Measurements from ENCODE around the gene CACNA1G. TPM values are rescaled to one million over a fixed set of nuclear protein-coding genes. Genes with fewer than 3 reads are reported as not detected.

Gene CACNA1G
- total RNA-seq, 1 donor from 2014 or later: 1.6 TPM

- Histone ChIP-seq H2AFZ (replicated peaks) (no peak overlapping the region), H3K4me2 (no peak overlapping the region), H3F3A (ENCODE audit: low read depth) (no peaks in the 10 kb centered on the region), H3K27me3 (no peaks in the 10 kb centered on the region), H3K79me2 (ENCODE audit: low read depth) (no peaks in the 10 kb centered on the region), H4K20me1 (ENCODE audit: low read depth) (no peaks in the 10 kb centered on the region), H3K27ac (no peak overlapping the region), H3K9ac (no peak overlapping the region), H3K36me3 (no peaks in the 10 kb centered on the region), H3K4me1 (peaks cover 3% of the 10 kb centered on the region), H3K4me3 (no peak overlapping the region), H3K9me3 (ENCODE audit: low read depth) (no peaks in the 10 kb centered on the region)
- H3K4me1 Mint-ChIP-seq: peaks cover 19% of the 10 kb centered on the region
- no peaks in the 10 kb centered on the region for H3K9me3 Mint-ChIP-seq
- H3K36me3 Mint-ChIP-seq: no peaks in the 10 kb centered on the region
- peak overlapping the region; percentile 55 for H3K27ac Mint-ChIP-seq
- peaks cover 7% of the 10 kb centered on the region for H3K27me3 Mint-ChIP-seq (ENCODE audit: insufficient read depth, low read depth)
- no peak overlapping the region for H3K4me3 Mint-ChIP-seq
- no peak for TF ChIP-seq EZH2 (IDR thresholded peaks at IDR 0.05)
- no peak for TF ChIP-seq CTCF (IDR thresholded peaks at IDR 0.05)
- no peak for TF ChIP-seq EZH2phosphoT487 (IDR thresholded peaks at IDR 0.05)
- no peak for DNase-seq (ENCODE audit: low spot score)
Observed at GRCh38 chr17:50660887-50661345, 100.4 kb downstream of the CACNA1G start.

- Mint-ChIP-seq H3K4me1 (peaks cover 19% of the 10 kb centered on the region), H3K9me3 (no peaks in the 10 kb centered on the region), H3K36me3 (no peaks in the 10 kb centered on the region), H3K4me3 (no peak overlapping the region), H3K27me3 (ENCODE audit: insufficient read depth, low read depth) (peaks cover 7% of the 10 kb centered on the region), H3K27ac (peak overlapping the region; percentile 64)
- DNase-seq (ENCODE audit: low spot score): no peak
- no peak overlapping the region for H2AFZ ChIP-seq (replicated peaks)
- TF ChIP-seq CTCF (IDR thresholded peaks at IDR 0.05) (no peak), EZH2 (IDR thresholded peaks at IDR 0.05) (no peak), EZH2phosphoT487 (IDR thresholded peaks at IDR 0.05) (no peak)
- H3K27me3 ChIP-seq: no peaks in the 10 kb centered on the region
- peaks cover 3% of the 10 kb centered on the region for H3K4me1 ChIP-seq
- no peaks in the 10 kb centered on the region for H3F3A ChIP-seq (ENCODE audit: low read depth)
- no peaks in the 10 kb centered on the region for H4K20me1 ChIP-seq (ENCODE audit: low read depth)
- H3K9ac ChIP-seq: no peak overlapping the region
- H3K79me2 ChIP-seq (ENCODE audit: low read depth): no peaks in the 10 kb centered on the region
- H3K9me3 ChIP-seq (ENCODE audit: low read depth): no peaks in the 10 kb centered on the region
- no peak overlapping the region for H3K27ac ChIP-seq
- H3K36me3 ChIP-seq: no peaks in the 10 kb centered on the region
- H3K4me3 ChIP-seq: no peak overlapping the region
- H3K4me2 ChIP-seq: no peak overlapping the region
Observed at GRCh38 chr17:50661348-50661747, 100.8 kb downstream of the CACNA1G start.

GRCh38 chr17:50661795-50662391 lies 101.4 kb downstream of the CACNA1G start:
- Mint-ChIP-seq H3K27ac (peak overlapping the region; percentile 64), H3K27me3 (ENCODE audit: insufficient read depth, low read depth) (peaks cover 7% of the 10 kb centered on the region), H3K36me3 (no peaks in the 10 kb centered on the region), H3K4me3 (no peak overlapping the region), H3K9me3 (no peaks in the 10 kb centered on the region), H3K4me1 (peaks cover 19% of the 10 kb centered on the region)
- DNase-seq (ENCODE audit: low spot score): no peak
- Histone ChIP-seq H3F3A (ENCODE audit: low read depth) (no peaks in the 10 kb centered on the region), H3K4me2 (no peak overlapping the region), H3K4me3 (no peak overlapping the region), H3K4me1 (peaks cover 3% of the 10 kb centered on the region), H4K20me1 (ENCODE audit: low read depth) (no peaks in the 10 kb centered on the region), H3K9me3 (ENCODE audit: low read depth) (no peaks in the 10 kb centered on the region), H2AFZ (replicated peaks) (no peak overlapping the region), H3K27me3 (no peaks in the 10 kb centered on the region), H3K79me2 (ENCODE audit: low read depth) (no peaks in the 10 kb centered on the region), H3K36me3 (no peaks in the 10 kb centered on the region), H3K27ac (no peak overlapping the region), H3K9ac (no peak overlapping the region)
- TF ChIP-seq EZH2 (IDR thresholded peaks at IDR 0.05) (no peak), CTCF (IDR thresholded peaks at IDR 0.05) (no peak), EZH2phosphoT487 (IDR thresholded peaks at IDR 0.05) (no peak)
